Measurements from ENCODE around the gene PTK7. TPM values are rescaled to one million over a fixed set of nuclear protein-coding genes. Genes with fewer than 3 reads are reported as not detected.

Gene PTK7
- total RNA-seq, 1 donor, result 190 TPM

DNA sequence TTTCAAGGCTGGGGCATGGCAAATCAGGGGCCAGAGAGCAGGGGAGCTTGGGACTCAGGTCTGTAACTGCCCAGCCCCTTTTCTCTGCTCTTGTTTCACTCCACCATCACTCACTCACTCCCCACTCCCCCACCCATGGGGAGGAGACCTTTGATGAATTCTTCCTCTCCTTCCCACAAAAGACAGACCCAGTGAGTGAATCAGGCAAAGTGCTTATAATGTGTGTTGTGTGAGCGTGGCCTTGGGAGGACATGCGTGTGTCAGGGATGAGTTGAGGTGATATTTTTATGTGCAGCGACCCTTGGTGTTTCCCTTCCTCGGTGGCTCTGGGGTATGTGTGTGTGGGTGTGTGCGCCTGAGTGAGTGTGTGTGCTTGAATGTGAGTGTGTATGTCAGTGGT, 104.9 kb downstream of the PTK7 start:
- Histone ChIP-seq H3K36me3 (ENCODE audit: insufficient read depth, low read length) (peaks cover 51% of the 10 kb centered on the region), H3K27me3 (ENCODE audit: insufficient read depth, low read length) (no peaks in the 10 kb centered on the region), H2AFZ (ENCODE audit: low read length) (no peak overlapping the region), H4K20me1 (ENCODE audit: insufficient read depth, low read length) (peaks cover 9% of the 10 kb centered on the region), H3K27ac (ENCODE audit: low read depth, low read length) (peak overlapping the region; percentile 82), H3K79me2 (ENCODE audit: insufficient read depth, low read length) (peaks cover 41% of the 10 kb centered on the region), H3K4me3 (ENCODE audit: insufficient read depth, low read length) (no peak overlapping the region), H3K9me3 (ENCODE audit: low read depth, low read length) (no peaks in the 10 kb centered on the region), H3K4me2 (ENCODE audit: insufficient read depth, low read length) (peak overlapping the region; percentile 88), H3K4me1 (ENCODE audit: insufficient read depth, low read length) (peaks cover 23% of the 10 kb centered on the region)
- no peak for DNase-seq (ENCODE audit: insufficient read length, low spot score, missing footprints)
- TF ChIP-seq, protein P1, sequence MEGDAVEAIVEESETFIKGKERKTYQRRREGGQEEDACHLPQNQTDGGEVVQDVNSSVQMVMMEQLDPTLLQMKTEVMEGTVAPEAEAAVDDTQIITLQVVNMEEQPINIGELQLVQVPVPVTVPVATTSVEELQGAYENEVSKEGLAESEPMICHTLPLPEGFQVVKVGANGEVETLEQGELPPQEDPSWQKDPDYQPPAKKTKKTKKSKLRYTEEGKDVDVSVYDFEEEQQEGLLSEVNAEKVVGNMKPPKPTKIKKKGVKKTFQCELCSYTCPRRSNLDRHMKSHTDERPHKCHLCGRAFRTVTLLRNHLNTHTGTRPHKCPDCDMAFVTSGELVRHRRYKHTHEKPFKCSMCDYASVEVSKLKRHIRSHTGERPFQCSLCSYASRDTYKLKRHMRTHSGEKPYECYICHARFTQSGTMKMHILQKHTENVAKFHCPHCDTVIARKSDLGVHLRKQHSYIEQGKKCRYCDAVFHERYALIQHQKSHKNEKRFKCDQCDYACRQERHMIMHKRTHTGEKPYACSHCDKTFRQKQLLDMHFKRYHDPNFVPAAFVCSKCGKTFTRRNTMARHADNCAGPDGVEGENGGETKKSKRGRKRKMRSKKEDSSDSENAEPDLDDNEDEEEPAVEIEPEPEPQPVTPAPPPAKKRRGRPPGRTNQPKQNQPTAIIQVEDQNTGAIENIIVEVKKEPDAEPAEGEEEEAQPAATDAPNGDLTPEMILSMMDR (IDR thresholded peaks at IDR 0.05; ENCODE audit: extremely low read depth, low read depth, low read length), result no peak

DNA sequence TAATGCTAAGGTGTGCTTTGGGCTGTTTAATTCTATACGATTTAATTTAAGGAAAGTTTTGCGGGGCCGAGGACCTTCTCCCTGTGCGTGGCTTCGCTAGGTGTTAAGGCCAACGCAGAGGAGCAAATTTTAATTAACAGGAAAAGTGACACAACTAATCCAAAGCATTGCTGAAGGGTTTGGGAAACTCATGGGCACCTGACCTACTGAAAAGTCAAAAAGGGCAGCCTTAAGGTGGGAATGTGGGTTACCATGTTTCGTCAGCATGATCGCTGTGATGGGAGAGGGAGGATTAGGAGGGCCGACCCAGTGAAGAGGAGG, 105.5 kb downstream of the PTK7 start:
- H3K27me3 ChIP-seq (ENCODE audit: insufficient read depth, low read length), result no peaks in the 10 kb centered on the region
- no peaks in the 10 kb centered on the region for H3K9me3 ChIP-seq (ENCODE audit: low read depth, low read length)
- peak overlapping the region; percentile 85 for H3K4me3 ChIP-seq (ENCODE audit: insufficient read depth, low read length)
- no peak for DNase-seq (ENCODE audit: insufficient read length, low spot score, missing footprints)
- H3K79me2 ChIP-seq (ENCODE audit: insufficient read depth, low read length), result peaks cover 35% of the 10 kb centered on the region
- H3K36me3 ChIP-seq (ENCODE audit: insufficient read depth, low read length), result peaks cover 49% of the 10 kb centered on the region
- peaks cover 3% of the 10 kb centered on the region for H4K20me1 ChIP-seq (ENCODE audit: insufficient read depth, low read length)
- H2AFZ ChIP-seq (ENCODE audit: low read length), result peak overlapping the region; percentile 72
- peak overlapping the region; percentile 88 for H3K4me2 ChIP-seq (ENCODE audit: insufficient read depth, low read length)
- H3K27ac ChIP-seq (ENCODE audit: low read depth, low read length), result peak overlapping the region; percentile 82
- H3K4me1 ChIP-seq (ENCODE audit: insufficient read depth, low read length), result peaks cover 22% of the 10 kb centered on the region
- TF ChIP-seq, protein P1 (IDR thresholded peaks at IDR 0.05; ENCODE audit: extremely low read depth, low read depth, low read length), result no peak

DNA sequence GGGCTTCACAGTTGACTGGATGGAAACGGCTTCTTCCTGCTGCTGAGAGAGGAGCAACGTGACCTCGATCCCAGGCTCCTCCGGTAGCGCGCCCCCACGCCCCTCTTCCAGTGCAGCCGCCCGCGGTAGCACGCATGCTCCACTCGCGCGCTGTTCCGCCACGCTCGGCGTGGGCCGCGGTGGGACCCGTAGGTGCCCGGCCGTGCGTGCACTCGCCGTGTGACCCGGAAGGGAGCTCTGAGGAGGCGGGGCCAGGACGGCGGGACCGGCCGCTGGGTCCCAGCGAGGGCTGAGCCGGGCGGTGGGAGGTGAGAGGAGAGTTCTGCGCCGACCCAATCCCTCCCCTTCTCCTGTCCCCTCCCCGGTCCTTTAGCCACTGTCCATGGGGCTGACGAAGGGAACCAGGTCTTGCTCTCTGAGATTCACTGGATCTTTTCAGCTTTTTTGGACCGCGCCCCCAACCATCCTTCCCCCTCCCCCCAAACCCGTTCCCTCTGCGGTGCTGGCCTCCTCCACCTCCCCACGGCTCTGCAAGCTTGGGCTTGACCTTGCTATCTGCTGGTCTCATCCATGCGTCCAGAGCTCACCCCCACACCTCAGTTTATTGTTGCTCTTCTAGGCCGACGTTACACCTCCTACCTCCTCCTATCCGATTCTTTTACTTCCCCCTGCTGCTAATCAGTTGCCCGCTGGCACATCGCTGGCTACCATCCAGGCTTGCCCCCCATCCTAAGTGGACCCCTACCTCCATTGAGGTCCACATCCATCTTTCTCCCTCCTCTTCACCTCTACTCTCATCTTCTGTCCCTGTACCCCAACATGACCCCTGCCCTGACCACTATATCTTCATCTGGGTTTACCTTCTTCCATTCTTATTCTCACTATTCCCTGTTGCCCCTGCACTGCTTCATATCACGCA, 106.1 kb downstream of the PTK7 start, which contains the start of gene CUL9:
TSS of gene CUL9 (plus strand) at position 255 of the 919 bp plus-strand sequence. CDS start 2,115 bp downstream, outside the sequence.
- no peaks in the 10 kb centered on the region for H4K20me1 ChIP-seq (ENCODE audit: insufficient read depth, low read length)
- TF ChIP-seq, protein P1 (IDR thresholded peaks at IDR 0.05; ENCODE audit: extremely low read depth, low read depth, low read length), result no peak
- peaks cover 49% of the 10 kb centered on the region for H3K36me3 ChIP-seq (ENCODE audit: insufficient read depth, low read length)
- peak within 1 kb of the TSS; percentile 85 for H3K4me3 ChIP-seq (ENCODE audit: insufficient read depth, low read length)
- H3K79me2 ChIP-seq (ENCODE audit: insufficient read depth, low read length), result peaks cover 30% of the 10 kb centered on the region
- peak within 1 kb of the TSS; percentile 72 for H2AFZ ChIP-seq (ENCODE audit: low read length)
- peak within 1 kb of the TSS; percentile 82 for H3K27ac ChIP-seq (ENCODE audit: low read depth, low read length)
- H3K4me1 ChIP-seq (ENCODE audit: insufficient read depth, low read length), result peaks cover 22% of the 10 kb centered on the region
- H3K4me2 ChIP-seq (ENCODE audit: insufficient read depth, low read length), result peak within 1 kb of the TSS; percentile 88
- no peaks in the 10 kb centered on the region for H3K27me3 ChIP-seq (ENCODE audit: insufficient read depth, low read length)
- peak; percentile 96 for DNase-seq (ENCODE audit: insufficient read length, low spot score, missing footprints)
- no peaks in the 10 kb centered on the region for H3K9me3 ChIP-seq (ENCODE audit: low read depth, low read length)

DNA sequence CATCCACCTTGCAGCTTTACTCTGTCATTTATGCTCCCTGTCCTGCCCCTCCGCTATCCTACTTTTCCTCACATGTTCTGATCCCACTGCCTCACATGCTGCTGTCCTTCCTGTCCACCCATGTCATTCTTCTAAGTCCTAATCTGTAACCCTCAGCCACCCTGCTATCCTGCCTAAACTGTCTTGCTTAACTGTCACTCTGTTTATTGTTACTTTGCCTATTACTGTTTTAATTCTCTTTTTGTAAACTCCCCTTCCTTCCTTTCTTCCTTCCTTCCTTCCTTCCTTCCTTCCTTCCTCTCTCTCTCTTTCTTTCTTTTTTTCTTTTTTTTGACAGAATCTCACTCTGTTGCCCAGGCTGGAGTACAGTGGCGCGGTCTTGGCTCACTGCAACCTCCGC, 107.3 kb downstream of the PTK7 start:
- Histone ChIP-seq H3K79me2 (ENCODE audit: insufficient read depth, low read length) (peaks cover 22% of the 10 kb centered on the region), H3K36me3 (ENCODE audit: insufficient read depth, low read length) (peaks cover 55% of the 10 kb centered on the region), H4K20me1 (ENCODE audit: insufficient read depth, low read length) (no peaks in the 10 kb centered on the region), H3K9me3 (ENCODE audit: low read depth, low read length) (no peaks in the 10 kb centered on the region), H3K4me3 (ENCODE audit: insufficient read depth, low read length) (no peak overlapping the region), H3K4me1 (ENCODE audit: insufficient read depth, low read length) (peaks cover 22% of the 10 kb centered on the region), H3K27me3 (ENCODE audit: insufficient read depth, low read length) (no peaks in the 10 kb centered on the region), H3K27ac (ENCODE audit: low read depth, low read length) (no peak overlapping the region), H3K4me2 (ENCODE audit: insufficient read depth, low read length) (peak overlapping the region; percentile 88), H2AFZ (ENCODE audit: low read length) (no peak overlapping the region)
- TF ChIP-seq, protein P1 (IDR thresholded peaks at IDR 0.05; ENCODE audit: extremely low read depth, low read depth, low read length), result no peak
- DNase-seq (ENCODE audit: insufficient read length, low spot score, missing footprints), result no peak

All from osteoblast (primary cell).